RWPE2 (cell line): ENCODE results near the gene GSTM4.

Source experiments
- ATAC-seq: fragments of 200-7000 bp; cut with Tn5 transposase; 3 replicates; pipeline ENCODE4 v1.9.1; 2021; ENCODE audit warnings: low read depth
- DNase-seq: peaks from one replicate; pipeline ENCODE4 v3.0.0-alpha.2; 2020; ENCODE audit warnings: low spot score
- H3K27ac ChIP-seq: fragments of 450-650 bp; 2 replicates; pipeline ENCODE4 v1.5.1; 2017; ENCODE audit warnings: mild to moderate bottlenecking; ENCODE audit not compliant: poor library complexity, severe bottlenecking
- H3K27me3 ChIP-seq: fragments of 250-450 bp; sonication (Bioruptor Pico); 2 replicates; pipeline ENCODE4 v1.5.1; 2021; ENCODE audit warnings: mild to moderate bottlenecking, moderate library complexity; ENCODE audit not compliant: insufficient read depth, poor library complexity, severe bottlenecking
- H3K36me3 ChIP-seq: fragments of 250-450 bp; sonication (Bioruptor Pico); 2 replicates; pipeline ENCODE4 v1.5.1; 2020; ENCODE audit warnings: low read depth, mild to moderate bottlenecking, moderate library complexity
- H3K4me1 ChIP-seq: fragments of 250-450 bp; sonication (Bioruptor Pico); 2 replicates; pipeline ENCODE4 v1.5.1; 2021; ENCODE audit warnings: mild to moderate bottlenecking, moderate library complexity; ENCODE audit not compliant: insufficient read depth, poor library complexity, severe bottlenecking
- H3K4me3 ChIP-seq: fragments of 250-450 bp; sonication (Bioruptor Pico); 2 replicates; pipeline ENCODE4 v1.5.1; 2021; ENCODE audit warnings: mild to moderate bottlenecking, moderate library complexity; ENCODE audit not compliant: severe bottlenecking
- H3K9me3 ChIP-seq: fragments of 250-450 bp; sonication (Bioruptor Pico); 2 replicates; pipeline ENCODE4 v1.5.1; 2021; ENCODE audit warnings: mild to moderate bottlenecking, moderate library complexity; ENCODE audit not compliant: severe bottlenecking
- TF ChIP-seq, protein P1 (sequence below): fragments of 450-650 bp; IDR thresholded peaks from one replicate; pipeline ENCODE4 v1.5.1; 2017; ENCODE audit warnings: mild to moderate bottlenecking, moderate library complexity; ENCODE audit not compliant: poor library complexity, severe bottlenecking

Gene GSTM4

DNA sequence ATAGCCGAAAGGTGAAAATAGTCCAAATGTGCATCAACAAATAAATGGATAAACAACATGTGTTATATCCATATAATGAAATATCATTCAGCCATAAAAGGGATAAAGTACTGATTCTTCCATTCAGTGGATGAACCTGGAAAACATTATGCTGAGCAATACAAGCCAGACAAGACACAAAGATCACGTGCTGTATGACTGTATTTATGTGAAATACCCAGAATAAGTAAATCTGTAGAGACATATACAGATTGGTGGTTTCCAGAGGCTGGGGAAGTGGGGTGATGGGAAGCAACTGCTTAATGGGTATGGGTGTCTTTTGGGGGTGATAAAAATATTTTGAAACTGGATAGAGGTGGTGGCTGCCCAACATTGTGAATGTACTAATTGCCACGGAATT is 13.3 kb upstream of the GSTM4 start:
- Histone ChIP-seq H3K36me3 (no peaks in the 10 kb centered on the region), H3K9me3 (no peaks in the 10 kb centered on the region), H3K4me1 (no peaks in the 10 kb centered on the region), H3K4me3 (no peak overlapping the region), H3K27ac (no peak overlapping the region), H3K27me3 (no peaks in the 10 kb centered on the region)
- ATAC-seq (no peak), DNase-seq (no peak)
- TF ChIP-seq, protein P1, sequence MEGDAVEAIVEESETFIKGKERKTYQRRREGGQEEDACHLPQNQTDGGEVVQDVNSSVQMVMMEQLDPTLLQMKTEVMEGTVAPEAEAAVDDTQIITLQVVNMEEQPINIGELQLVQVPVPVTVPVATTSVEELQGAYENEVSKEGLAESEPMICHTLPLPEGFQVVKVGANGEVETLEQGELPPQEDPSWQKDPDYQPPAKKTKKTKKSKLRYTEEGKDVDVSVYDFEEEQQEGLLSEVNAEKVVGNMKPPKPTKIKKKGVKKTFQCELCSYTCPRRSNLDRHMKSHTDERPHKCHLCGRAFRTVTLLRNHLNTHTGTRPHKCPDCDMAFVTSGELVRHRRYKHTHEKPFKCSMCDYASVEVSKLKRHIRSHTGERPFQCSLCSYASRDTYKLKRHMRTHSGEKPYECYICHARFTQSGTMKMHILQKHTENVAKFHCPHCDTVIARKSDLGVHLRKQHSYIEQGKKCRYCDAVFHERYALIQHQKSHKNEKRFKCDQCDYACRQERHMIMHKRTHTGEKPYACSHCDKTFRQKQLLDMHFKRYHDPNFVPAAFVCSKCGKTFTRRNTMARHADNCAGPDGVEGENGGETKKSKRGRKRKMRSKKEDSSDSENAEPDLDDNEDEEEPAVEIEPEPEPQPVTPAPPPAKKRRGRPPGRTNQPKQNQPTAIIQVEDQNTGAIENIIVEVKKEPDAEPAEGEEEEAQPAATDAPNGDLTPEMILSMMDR, result no peak

GRCh38 chr1:109643385-109644230 is 12.3 kb upstream of the GSTM4 start:
- H3K9me3 ChIP-seq, result no peaks in the 10 kb centered on the region
- DNase-seq (no peak), ATAC-seq (peak; percentile 93)
- TF ChIP-seq, protein P1, result peak; percentile 89
- H3K4me3 ChIP-seq, result no peak overlapping the region
- no peaks in the 10 kb centered on the region for H3K36me3 ChIP-seq
- no peak overlapping the region for H3K27ac ChIP-seq
- no peaks in the 10 kb centered on the region for H3K4me1 ChIP-seq
- H3K27me3 ChIP-seq, result no peaks in the 10 kb centered on the region

DNA sequence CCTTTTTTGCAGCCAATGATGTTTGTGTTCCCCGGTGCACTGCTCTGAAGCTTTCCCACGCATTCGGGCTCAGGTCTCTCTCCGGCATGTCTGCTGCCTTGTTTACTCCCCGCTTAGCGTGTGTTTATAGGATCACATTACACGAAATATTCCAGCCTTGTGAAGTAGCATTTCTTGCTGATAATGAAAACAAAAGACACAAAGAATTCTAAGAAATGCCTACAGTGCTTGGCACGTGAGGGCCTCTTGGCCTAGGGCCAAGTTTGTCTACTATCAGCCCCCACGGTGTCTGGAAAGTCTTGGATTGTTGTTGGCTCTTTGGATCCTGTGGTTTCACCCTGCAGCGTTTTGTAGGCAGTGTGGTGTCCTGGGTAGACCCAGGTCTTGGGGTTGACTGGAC is 11.2 kb upstream of the GSTM4 start:
- no peak for ATAC-seq
- H3K9me3 ChIP-seq, result no peaks in the 10 kb centered on the region
- TF ChIP-seq, protein P1, result no peak
- no peak overlapping the region for H3K27ac ChIP-seq
- no peaks in the 10 kb centered on the region for H3K4me1 ChIP-seq
- no peak overlapping the region for H3K4me3 ChIP-seq
- no peak for DNase-seq
- no peaks in the 10 kb centered on the region for H3K27me3 ChIP-seq
- H3K36me3 ChIP-seq, result no peaks in the 10 kb centered on the region

- DNase-seq (no peak), ATAC-seq (no peak)
- TF ChIP-seq, protein P1, result peak; percentile 49
- no peak overlapping the region for H3K4me3 ChIP-seq
- peaks cover 33% of the 10 kb centered on the region for H3K4me1 ChIP-seq
- no peaks in the 10 kb centered on the region for H3K27me3 ChIP-seq
- H3K36me3 ChIP-seq, result no peaks in the 10 kb centered on the region
- H3K9me3 ChIP-seq, result no peaks in the 10 kb centered on the region
- H3K27ac ChIP-seq, result no peak overlapping the region
These were observed 6.4 kb upstream of the GSTM4 start for GRCh38 chr1:109649491-109649914.

DNA sequence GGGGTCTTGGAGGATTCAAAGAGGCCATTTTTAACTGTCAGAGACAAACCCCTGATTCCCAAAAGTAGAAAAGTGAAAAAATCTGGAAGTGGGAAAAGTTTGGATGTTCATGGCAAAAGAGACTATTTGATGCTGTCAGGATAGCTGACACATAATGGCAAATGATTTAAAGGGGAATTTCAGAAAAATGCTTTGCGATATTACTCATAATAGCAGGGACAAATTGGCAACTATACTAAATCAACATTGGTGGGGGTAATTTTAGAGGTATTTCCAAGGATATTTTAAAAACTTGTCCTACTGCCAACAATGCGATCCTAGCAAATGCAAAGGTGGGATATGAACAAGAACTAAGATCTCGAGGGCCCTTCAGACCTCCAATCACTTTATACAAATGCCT is 5.3 kb upstream of the GSTM4 start:
- Histone ChIP-seq H3K36me3 (no peaks in the 10 kb centered on the region), H3K27me3 (no peaks in the 10 kb centered on the region), H3K4me3 (no peak overlapping the region), H3K27ac (no peak overlapping the region), H3K9me3 (no peaks in the 10 kb centered on the region), H3K4me1 (peaks cover 40% of the 10 kb centered on the region)
- peak; percentile 51; the same call in 2 of the 3 replicates for ATAC-seq
- TF ChIP-seq, protein P1, result no peak
- no peak for DNase-seq
